Forelimb muscle (tissue), 1 donor: ENCODE measurements around the gene SIGLEC7. TPM values are rescaled to one million over a fixed set of nuclear protein-coding genes. Genes with fewer than 3 reads are reported as not detected.

Experiments
- DNase-seq: peaks from one replicate; pipeline ENCODE4 v3.0.0-alpha.2; 2013; ENCODE audit warnings: low read depth
- polyA plus RNA-seq: library from polyadenylated mRNA; unstranded; fragments of 120-200 nt; gene quantifications from one replicate; pipeline ENCODE4 v1.2.1, GENCODE V29; 2013; ENCODE audit not compliant: insufficient read length

The SIGLEC7 gene
- 0.37 TPM for polyA plus RNA-seq

GRCh38 chr19:51142119-51142518 lies at the start of gene SIGLEC7:
Gene SIGLEC7, plus strand, starts transcription at chr19:51142301. Its CDS starts 69 bp downstream, at chr19:51142370.
- no peak for DNase-seq

- DNase-seq: no peak
Measured at GRCh38 chr19:51093101-51093500, 49.0 kb upstream of the SIGLEC7 start.

GRCh38 chr19:51093510-51094345 lies 48.4 kb upstream of the SIGLEC7 start:
- DNase-seq: no peak

GRCh38 chr19:51094696-51095279 lies 47.3 kb upstream of the SIGLEC7 start:
- DNase-seq: no peak

- DNase-seq: no peak
Measured at GRCh38 chr19:51096473-51097165, 45.5 kb upstream of the SIGLEC7 start.

- no peak for DNase-seq
Measured at GRCh38 chr19:51097166-51097738, 44.8 kb upstream of the SIGLEC7 start.

- DNase-seq: no peak
Measured at GRCh38 chr19:51097796-51098195, 44.3 kb upstream of the SIGLEC7 start.

GRCh38 chr19:51098365-51099046 lies 43.6 kb upstream of the SIGLEC7 start:
- no peak for DNase-seq

- no peak for DNase-seq
Measured at GRCh38 chr19:51099047-51099382, 43.1 kb upstream of the SIGLEC7 start.

GRCh38 chr19:51100601-51101000 lies 41.5 kb upstream of the SIGLEC7 start:
- no peak for DNase-seq

GRCh38 chr19:51101171-51101865 lies 40.8 kb upstream of the SIGLEC7 start:
- DNase-seq: no peak

GRCh38 chr19:51102991-51103390 lies 39.1 kb upstream of the SIGLEC7 start:
- no peak for DNase-seq

GRCh38 chr19:51103926-51104341 lies 38.2 kb upstream of the SIGLEC7 start:
- no peak for DNase-seq

- no peak for DNase-seq
Measured at GRCh38 chr19:51107406-51108065, 34.6 kb upstream of the SIGLEC7 start.

- DNase-seq: peak; percentile 98
Measured at GRCh38 chr19:51108066-51108804, 33.9 kb upstream of the SIGLEC7 start, which contains the start of gene CTU1. Gene CTU1, minus strand, starts transcription at chr19:51108409. Its CDS starts 3,840 bp downstream, at chr19:51104569.

GRCh38 chr19:51108805-51109146 lies 33.3 kb upstream of the SIGLEC7 start:
- no peak for DNase-seq

GRCh38 chr19:51110666-51110971 lies 31.5 kb upstream of the SIGLEC7 start:
- no peak for DNase-seq

- DNase-seq: no peak
Measured at GRCh38 chr19:51111606-51112005, 30.5 kb upstream of the SIGLEC7 start.

- no peak for DNase-seq
Measured at GRCh38 chr19:51114087-51114729, 27.9 kb upstream of the SIGLEC7 start.
